ENCODE data around the gene RAB27A. TPM values are rescaled to one million over a fixed set of nuclear protein-coding genes. Genes with fewer than 3 reads are reported as not detected.

RAB27A gene
- polyA plus RNA-seq, 1 of the 3 experiments (the other 2 are of a cell fraction) = 9.6 TPM

DNA sequence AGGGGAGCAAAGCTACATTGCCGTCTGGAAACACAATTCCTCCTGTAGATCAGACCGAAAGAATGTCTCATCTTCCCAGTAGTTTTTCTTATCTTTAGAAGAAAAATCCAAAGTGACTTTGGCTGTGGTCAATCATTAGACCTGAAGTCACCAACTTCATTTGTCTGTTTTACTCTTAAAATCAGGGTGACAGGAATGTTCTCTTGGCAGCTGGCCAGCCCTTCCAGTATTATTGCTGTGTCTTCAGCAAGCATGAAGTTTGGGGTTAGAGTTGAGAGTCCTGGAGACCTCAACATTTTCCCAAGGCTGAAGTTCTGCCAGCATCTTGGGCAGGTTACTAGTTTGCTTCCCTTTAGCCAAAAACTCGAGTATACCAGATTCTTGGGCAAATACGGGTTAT, 125.3 kb downstream of the RAB27A start:
- no peaks in the 10 kb centered on the region for H3K4me1 ChIP-seq (ENCODE audit: control insufficient read depth in 1 of 2, insufficient read depth in 2 of 2, low read depth in 1 of 2, low read length in 1 of 2)
- no peak overlapping the region for H2AFZ ChIP-seq (ENCODE audit: low read depth)
- ChIA-PET POLR2A (no interaction called here), CTCF (interaction anchor here (1.4 kb wide), 1 partner anchor 10 kb away, joined by 5 read pairs; no protein-coding TSS in a partner anchor)
- no peak for DNase-seq
- no peaks in the 10 kb centered on the region for H3K27me3 ChIP-seq (ENCODE audit: insufficient read depth)
- H3K36me3 ChIP-seq (replicated peaks in 1 of 2; ENCODE audit: control insufficient read depth in 1 of 2, insufficient read depth in 2 of 2, low read length in 1 of 2) = no peaks in the 10 kb centered on the region
- H4K20me1 ChIP-seq (ENCODE audit: insufficient read depth) = no peaks in the 10 kb centered on the region
- TF ChIP-seq, protein P1, sequence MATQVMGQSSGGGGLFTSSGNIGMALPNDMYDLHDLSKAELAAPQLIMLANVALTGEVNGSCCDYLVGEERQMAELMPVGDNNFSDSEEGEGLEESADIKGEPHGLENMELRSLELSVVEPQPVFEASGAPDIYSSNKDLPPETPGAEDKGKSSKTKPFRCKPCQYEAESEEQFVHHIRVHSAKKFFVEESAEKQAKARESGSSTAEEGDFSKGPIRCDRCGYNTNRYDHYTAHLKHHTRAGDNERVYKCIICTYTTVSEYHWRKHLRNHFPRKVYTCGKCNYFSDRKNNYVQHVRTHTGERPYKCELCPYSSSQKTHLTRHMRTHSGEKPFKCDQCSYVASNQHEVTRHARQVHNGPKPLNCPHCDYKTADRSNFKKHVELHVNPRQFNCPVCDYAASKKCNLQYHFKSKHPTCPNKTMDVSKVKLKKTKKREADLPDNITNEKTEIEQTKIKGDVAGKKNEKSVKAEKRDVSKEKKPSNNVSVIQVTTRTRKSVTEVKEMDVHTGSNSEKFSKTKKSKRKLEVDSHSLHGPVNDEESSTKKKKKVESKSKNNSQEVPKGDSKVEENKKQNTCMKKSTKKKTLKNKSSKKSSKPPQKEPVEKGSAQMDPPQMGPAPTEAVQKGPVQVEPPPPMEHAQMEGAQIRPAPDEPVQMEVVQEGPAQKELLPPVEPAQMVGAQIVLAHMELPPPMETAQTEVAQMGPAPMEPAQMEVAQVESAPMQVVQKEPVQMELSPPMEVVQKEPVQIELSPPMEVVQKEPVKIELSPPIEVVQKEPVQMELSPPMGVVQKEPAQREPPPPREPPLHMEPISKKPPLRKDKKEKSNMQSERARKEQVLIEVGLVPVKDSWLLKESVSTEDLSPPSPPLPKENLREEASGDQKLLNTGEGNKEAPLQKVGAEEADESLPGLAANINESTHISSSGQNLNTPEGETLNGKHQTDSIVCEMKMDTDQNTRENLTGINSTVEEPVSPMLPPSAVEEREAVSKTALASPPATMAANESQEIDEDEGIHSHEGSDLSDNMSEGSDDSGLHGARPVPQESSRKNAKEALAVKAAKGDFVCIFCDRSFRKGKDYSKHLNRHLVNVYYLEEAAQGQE (IDR thresholded peaks at IDR 0.05; ENCODE audit: low read depth, low read length) = no peak
- TF ChIP-seq NRF1 (IDR thresholded peaks at IDR 0.05; ENCODE audit: low read depth, low read length) = no peak
- no peak for TF ChIP-seq EZH2phosphoT487 (IDR thresholded peaks at IDR 0.05; ENCODE audit: borderline replicate concordance, low read depth)
- TF ChIP-seq, protein P2, sequence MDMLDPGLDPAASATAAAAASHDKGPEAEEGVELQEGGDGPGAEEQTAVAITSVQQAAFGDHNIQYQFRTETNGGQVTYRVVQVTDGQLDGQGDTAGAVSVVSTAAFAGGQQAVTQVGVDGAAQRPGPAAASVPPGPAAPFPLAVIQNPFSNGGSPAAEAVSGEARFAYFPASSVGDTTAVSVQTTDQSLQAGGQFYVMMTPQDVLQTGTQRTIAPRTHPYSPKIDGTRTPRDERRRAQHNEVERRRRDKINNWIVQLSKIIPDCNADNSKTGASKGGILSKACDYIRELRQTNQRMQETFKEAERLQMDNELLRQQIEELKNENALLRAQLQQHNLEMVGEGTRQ (IDR thresholded peaks at IDR 0.05; ENCODE audit: borderline replicate concordance, low read depth, low read length) = no peak
- TF ChIP-seq YY1 (IDR thresholded peaks at IDR 0.05; ENCODE audit: low read depth) = no peak
- no peak for TF ChIP-seq CHD2 (IDR thresholded peaks at IDR 0.05; ENCODE audit: low read length, partially characterized antibody)
- TF ChIP-seq EP300 (IDR thresholded peaks at IDR 0.05; ENCODE audit: borderline replicate concordance in 1 of 2, low read depth in 1 of 2, low read length in 1 of 2) = no peak
- no peaks in the 10 kb centered on the region for H3K9me3 ChIP-seq
- H3K9me2 ChIP-seq = no peaks in the 10 kb centered on the region
- H3K4me2 ChIP-seq = no peak overlapping the region
- H3K27ac ChIP-seq (ENCODE audit: low read depth in 2 of 2, low read length in 1 of 2) = no peak overlapping the region
- 68% methylated on average over 4 of the region's 4 CpGs for WGBS (ENCODE audit: low lambda C conversion rate)
- H3K9ac ChIP-seq = no peak overlapping the region
- H3K79me2 ChIP-seq (ENCODE audit: insufficient read depth) = no peaks in the 10 kb centered on the region
- no peaks in the 10 kb centered on the region for H3F3A ChIP-seq (replicated peaks; ENCODE audit: insufficient read depth)
- H3K4me3 ChIP-seq (ENCODE audit: low read depth in 2 of 2, low read length in 1 of 2) = no peak overlapping the region

Other genes starting within 250 kb of the RAB27A start
- gene RSL24D1, start 92.9 kb downstream of the RAB27A start, polyA plus RNA-seq (2012; rRNA removed) = 24.3 and 32.1 TPM in 2 replicates
- 18.2 and 23.6 TPM in 2 replicates for gene PIGBOS1, start 29.3 kb upstream of the RAB27A start, polyA plus RNA-seq (2012; rRNA removed)
- 6.6 and 10.5 TPM in 2 replicates for gene PIGB, start 29.4 kb upstream of the RAB27A start, polyA plus RNA-seq (2012; rRNA removed)
- gene CCPG1, start 118.5 kb upstream of the RAB27A start, polyA plus RNA-seq (2012; rRNA removed) = 10.5 and 16.9 TPM in 2 replicates
- 2.5 and 2.9 TPM in 2 replicates for gene PIERCE2, start 118.7 kb upstream of the RAB27A start, polyA plus RNA-seq (2012; rRNA removed)
- gene DNAAF4, start 218.4 kb upstream of the RAB27A start, polyA plus RNA-seq (2012; rRNA removed) = 5.2 and 6.3 TPM in 2 replicates